GM23248 (cell line): ENCODE results near the gene ACTN2. TPM values are rescaled to one million over a fixed set of nuclear protein-coding genes. Genes with fewer than 3 reads are reported as not detected.

Experiments used
- DNase-seq: peaks from one replicate; pipeline ENCODE4 v3.0.0-alpha.2; 2015
- H2AFZ ChIP-seq: fragments of 200-600 bp; sonication (generic); 2 replicates; pipeline ENCODE4 v1.6.1; 2016; ENCODE audit warnings: antibody characterized with exemption
- H3F3A ChIP-seq: fragments of 200-600 bp; sonication (generic); 2 replicates; pipeline ENCODE4 v1.6.1; 2016; ENCODE audit warnings: mild to moderate bottlenecking, antibody characterized with exemption, mixed run types; ENCODE audit not compliant: insufficient read depth
- H3K27ac ChIP-seq: fragments of 200-600 bp; sonication (generic); 2 replicates; pipeline ENCODE4 v1.5.1; 2016; ENCODE audit warnings: mild to moderate bottlenecking
- H3K27me3 ChIP-seq: fragments of 200-600 bp; sonication (generic); replicated peaks from 2 replicates; pipeline ENCODE4 v1.6.1; 2016; ENCODE audit warnings: mild to moderate bottlenecking; ENCODE audit not compliant: insufficient read depth
- H3K36me3 ChIP-seq: fragments of 200-600 bp; sonication (generic); 2 replicates; pipeline ENCODE4 v1.6.1; 2016; ENCODE audit warnings: low read depth, mild to moderate bottlenecking
- H3K4me1 ChIP-seq: fragments of 200-600 bp; sonication (generic); 2 replicates; pipeline ENCODE4 v1.6.1; 2016; ENCODE audit warnings: mild to moderate bottlenecking; ENCODE audit not compliant: insufficient read depth
- H3K4me2 ChIP-seq: fragments of 200-600 bp; sonication (generic); one replicate; pipeline ENCODE4 v1.6.1; 2016; ENCODE audit warnings: mild to moderate bottlenecking; ENCODE audit not compliant: unreplicated experiment
- H3K4me3 ChIP-seq: fragments of 200-600 bp; sonication (generic); 2 replicates; pipeline ENCODE4 v1.5.1; 2016; ENCODE audit warnings: mild to moderate bottlenecking
- H3K79me2 ChIP-seq: fragments of 200-600 bp; sonication (generic); 2 replicates; pipeline ENCODE4 v1.6.1; 2016; ENCODE audit warnings: mild to moderate bottlenecking; ENCODE audit not compliant: insufficient read depth
- H3K9ac ChIP-seq: fragments of 200-600 bp; sonication (generic); 2 replicates; pipeline ENCODE4 v1.6.1; 2016; ENCODE audit warnings: mild to moderate bottlenecking
- H3K9me2 ChIP-seq: fragments of 200-600 bp; sonication (generic); 2 replicates; pipeline ENCODE4 v1.6.1; 2016; ENCODE audit warnings: mixed run types, mild to moderate bottlenecking, moderate library complexity; ENCODE audit not compliant: insufficient read depth
- H3K9me3 ChIP-seq: fragments of 200-600 bp; sonication (generic); one replicate; pipeline ENCODE4 v1.6.1; 2017; ENCODE audit warnings: low read depth
- H4K20me1 ChIP-seq: fragments of 200-600 bp; sonication (generic); 2 replicates; pipeline ENCODE4 v1.6.0; 2016; ENCODE audit not compliant: insufficient read depth
- EZH2 ChIP-seq: fragments of 200-600 bp; sonication (generic); IDR thresholded peaks from 2 replicates; pipeline ENCODE4 v1.6.1; 2018; ENCODE audit warnings: antibody characterized with exemption, mild to moderate bottlenecking; ENCODE audit not compliant: insufficient read depth, poor library complexity, severe bottlenecking
- EZH2phosphoT487 ChIP-seq: fragments of 200-600 bp; sonication (generic); IDR thresholded peaks from 2 replicates; pipeline ENCODE4 v1.6.1; 2018; ENCODE audit warnings: antibody characterized with exemption, moderate library complexity, mild to moderate bottlenecking, low read depth; ENCODE audit not compliant: insufficient read depth
- WGBS, 2 experiments: methylation state at CpG; one replicate each; pipeline ENCODE4 v1.1.6; 2015 to 2017; ENCODE audit warnings: low lambda C conversion rate in 2 of 2, low coverage in 1 of 2; ENCODE audit errors: missing lambda C conversion rate in 2 of 2; 5-methylcytosine and 5-hydroxymethylcytosine counted together
- in situ Hi-C: fragments of 300-500 bp; cut with MboI; formaldehyde crosslinking; loops from 2 replicates; pipeline ENCODE4 v1.15.0; 2020
- polyA plus RNA-seq: library from polyadenylated mRNA; unstranded; fragments of >200 nt; fragmentation: Nextera tagmentation; extraction: Ambion mirVana; gene quantifications from 2 replicates; pipeline ENCODE4 v1.2.1, GENCODE V29; 2016
- total RNA-seq: library from RNA; depleted of rRNA; stranded (reverse); fragments of >200 nt; shearing (Covaris generic); gene quantifications from 2 replicates; pipeline ENCODE4 v1.2.3, GENCODE V29; 2014

Gene ACTN2
- total and polyA plus RNA-seq, 2 experiments from 2014 or later = not detected

DNA sequence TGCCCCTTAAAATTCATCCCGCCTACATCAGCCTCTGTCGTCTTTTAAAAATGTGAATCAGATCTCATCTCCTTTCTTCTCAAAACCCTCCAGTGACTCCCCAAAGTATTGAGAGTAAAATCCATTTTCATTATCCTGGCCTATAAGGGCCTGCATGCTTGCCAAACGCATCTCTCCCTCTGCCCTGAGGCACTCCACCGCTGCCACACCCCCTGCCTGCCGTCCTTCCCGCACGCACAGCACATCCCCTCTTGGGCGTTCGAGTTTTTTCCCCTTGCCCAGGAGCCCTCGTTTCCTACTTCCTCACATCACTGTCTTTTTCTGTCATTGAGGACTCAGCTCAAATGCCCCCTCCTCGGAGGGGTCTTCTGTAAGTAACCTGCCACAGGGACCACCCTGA lies 55.5 kb downstream of the ACTN2 start:
- 61 to 62% methylated on average over 11 of the region's 11 CpGs for WGBS, 2 experiments
- Histone ChIP-seq H3F3A (no peaks in the 10 kb centered on the region), H3K9me3 (no peaks in the 10 kb centered on the region), H3K4me1 (no peaks in the 10 kb centered on the region), H3K4me3 (no peak overlapping the region), H2AFZ (no peak overlapping the region), H3K9me2 (no peaks in the 10 kb centered on the region), H3K36me3 (no peaks in the 10 kb centered on the region), H3K79me2 (no peaks in the 10 kb centered on the region), H3K27me3 (no peaks in the 10 kb centered on the region), H3K9ac (no peak overlapping the region), H3K27ac (no peak overlapping the region), H3K4me2 (no peak overlapping the region), H4K20me1 (no peaks in the 10 kb centered on the region)
- in situ Hi-C loops = loop anchor here (25.0 kb wide), 1 partner anchor 821 kb away; no protein-coding TSS in a partner anchor
- TF ChIP-seq EZH2 (no peak), EZH2phosphoT487 (no peak)
- DNase-seq = no peak

DNA sequence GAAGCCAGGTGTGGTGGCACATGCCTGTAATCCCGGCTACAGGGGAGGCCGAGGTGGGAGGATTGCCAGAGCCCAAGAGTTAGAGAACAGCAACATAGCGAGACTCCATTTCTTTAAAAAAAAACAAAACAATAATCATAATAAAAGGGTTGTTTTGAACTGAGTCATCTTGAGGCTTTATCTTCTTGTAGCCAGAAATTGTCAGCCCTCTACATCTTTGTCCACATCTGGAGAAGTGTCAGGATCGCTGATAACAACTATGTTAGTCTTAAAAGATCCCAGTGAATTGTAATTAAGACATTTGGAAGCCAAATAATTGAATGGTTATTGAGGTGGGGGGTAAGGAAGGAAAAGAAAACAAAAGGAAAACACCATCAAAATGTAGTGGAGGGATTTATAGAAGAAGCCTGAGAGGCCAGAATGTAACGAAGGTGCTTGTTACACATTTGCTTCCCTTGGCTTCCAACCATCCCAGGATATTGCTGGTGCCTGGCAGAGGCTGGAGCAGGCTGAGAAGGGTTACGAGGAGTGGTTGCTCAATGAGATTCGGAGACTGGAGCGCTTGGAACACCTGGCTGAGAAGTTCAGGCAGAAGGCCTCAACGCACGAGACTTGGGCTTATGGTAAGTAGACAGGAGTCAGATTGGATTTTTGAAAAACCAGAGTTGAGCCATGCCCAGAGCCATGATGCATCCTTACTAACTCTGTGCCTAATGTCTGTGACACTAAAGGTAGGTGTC lies 56.3 kb downstream of the ACTN2 start:
- H3K79me2 ChIP-seq = no peaks in the 10 kb centered on the region
- no peak overlapping the region for H2AFZ ChIP-seq
- TF ChIP-seq EZH2 (no peak), EZH2phosphoT487 (no peak)
- H3K4me3 ChIP-seq = no peak overlapping the region
- H3K4me2 ChIP-seq = no peak overlapping the region
- 49% methylated on average over 10 of the region's 10 CpGs for WGBS, 2 experiments
- H3K36me3 ChIP-seq = no peaks in the 10 kb centered on the region
- no peak overlapping the region for H3K27ac ChIP-seq
- no peaks in the 10 kb centered on the region for H3K9me3 ChIP-seq
- H3K4me1 ChIP-seq = no peaks in the 10 kb centered on the region
- no peaks in the 10 kb centered on the region for H4K20me1 ChIP-seq
- DNase-seq = no peak
- H3K9ac ChIP-seq = no peak overlapping the region
- no peaks in the 10 kb centered on the region for H3K27me3 ChIP-seq
- H3K9me2 ChIP-seq = no peaks in the 10 kb centered on the region
- in situ Hi-C loops = loop anchor here (25.0 kb wide), 1 partner anchor 820 kb away; no protein-coding TSS in a partner anchor
- H3F3A ChIP-seq = no peaks in the 10 kb centered on the region

DNA sequence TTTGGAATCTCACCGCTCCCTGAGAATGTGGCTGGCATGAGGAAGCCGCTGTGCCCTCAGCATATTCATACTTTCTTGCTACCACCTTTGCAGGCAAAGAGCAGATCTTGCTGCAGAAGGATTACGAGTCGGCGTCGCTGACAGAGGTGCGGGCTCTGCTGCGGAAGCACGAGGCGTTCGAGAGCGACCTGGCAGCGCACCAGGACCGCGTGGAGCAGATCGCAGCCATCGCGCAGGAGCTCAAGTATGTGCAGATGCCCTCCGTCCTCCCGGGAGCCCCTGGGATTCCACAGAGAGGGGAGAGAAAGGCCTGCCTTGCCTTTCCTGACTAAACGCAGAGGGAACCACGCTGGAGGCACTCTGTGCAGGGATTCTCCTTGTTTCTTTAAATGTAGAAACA lies 58.2 kb downstream of the ACTN2 start:
- no peaks in the 10 kb centered on the region for H3F3A ChIP-seq
- no peak for DNase-seq
- no peak overlapping the region for H2AFZ ChIP-seq
- no peaks in the 10 kb centered on the region for H3K9me2 ChIP-seq
- no peaks in the 10 kb centered on the region for H3K27me3 ChIP-seq
- in situ Hi-C loops = loop anchor here (25.0 kb wide), 1 partner anchor 818 kb away; no protein-coding TSS in a partner anchor
- no peaks in the 10 kb centered on the region for H3K36me3 ChIP-seq
- no peaks in the 10 kb centered on the region for H3K9me3 ChIP-seq
- no peaks in the 10 kb centered on the region for H4K20me1 ChIP-seq
- TF ChIP-seq EZH2 = no peak
- TF ChIP-seq EZH2phosphoT487 = no peak
- 75 to 76% methylated on average over 22 of the region's 22 CpGs for WGBS, 2 experiments
- H3K4me2 ChIP-seq = no peak overlapping the region
- no peak overlapping the region for H3K4me3 ChIP-seq
- H3K27ac ChIP-seq = no peak overlapping the region
- no peaks in the 10 kb centered on the region for H3K4me1 ChIP-seq
- H3K79me2 ChIP-seq = no peaks in the 10 kb centered on the region
- no peak overlapping the region for H3K9ac ChIP-seq

DNA sequence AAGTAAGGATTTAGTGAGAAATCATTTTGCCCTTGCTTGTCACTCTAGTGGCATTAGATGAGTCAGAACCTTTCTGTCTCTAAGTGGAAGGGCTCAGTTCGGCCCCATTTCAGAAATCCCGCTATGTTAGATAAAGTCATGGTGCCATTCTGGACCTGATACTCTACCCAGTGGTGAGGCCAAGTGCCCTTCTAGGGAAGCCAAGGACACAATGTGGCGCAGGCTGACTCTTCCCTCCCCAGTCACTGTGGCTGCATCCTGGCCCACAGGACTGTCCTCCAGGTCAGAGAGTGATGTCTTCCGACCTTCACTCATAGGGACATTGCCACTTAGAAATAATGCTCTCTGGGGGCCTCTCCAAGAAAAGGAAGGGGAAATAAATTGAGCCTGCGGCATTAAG lies 60.5 kb downstream of the ACTN2 start:
- Histone ChIP-seq H3F3A (no peaks in the 10 kb centered on the region), H3K4me3 (no peak overlapping the region), H3K27ac (no peak overlapping the region), H3K4me2 (no peak overlapping the region), H3K36me3 (no peaks in the 10 kb centered on the region), H3K79me2 (no peaks in the 10 kb centered on the region), H3K9me3 (no peaks in the 10 kb centered on the region), H4K20me1 (no peaks in the 10 kb centered on the region), H3K9ac (no peak overlapping the region), H2AFZ (no peak overlapping the region), H3K27me3 (no peaks in the 10 kb centered on the region), H3K9me2 (no peaks in the 10 kb centered on the region), H3K4me1 (no peaks in the 10 kb centered on the region)
- no peak for TF ChIP-seq EZH2phosphoT487
- in situ Hi-C loops = loop anchor here (25.0 kb wide), 1 partner anchor 816 kb away; no protein-coding TSS in a partner anchor
- 73 to 76% methylated on average over 5 of the region's 5 CpGs for WGBS, 2 experiments
- no peak for DNase-seq
